ENCODE data around the gene ALDH3A1. TPM values are rescaled to one million over a fixed set of nuclear protein-coding genes. Genes with fewer than 3 reads are reported as not detected.

Gene ALDH3A1
- total RNA-seq, 2 donors from 2014 or later = 3.7 to 6.6 TPM

DNA sequence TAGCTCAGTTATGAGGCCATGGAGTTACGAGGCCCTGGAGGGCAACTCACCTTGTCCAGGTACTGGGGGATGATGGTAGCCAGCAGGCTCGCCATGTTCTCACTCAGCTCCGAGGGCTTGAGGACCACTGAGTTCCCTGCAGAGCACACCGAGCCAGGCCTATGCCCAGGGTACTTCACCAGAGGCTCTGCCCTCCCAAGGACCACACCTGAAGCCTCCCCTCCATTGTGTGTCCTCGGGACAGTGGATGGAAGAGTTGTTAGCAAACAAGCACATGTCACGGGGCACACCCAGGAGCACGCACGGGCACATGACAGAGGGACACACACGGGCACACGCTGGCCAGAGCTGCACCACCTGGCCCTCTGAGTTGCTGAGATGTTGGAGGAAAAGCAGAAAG is 5.6 kb downstream of the ALDH3A1 start:
- Histone ChIP-seq H3K9ac (ENCODE audit: low read depth in 2 of 2, low read length in 2 of 2) (no peak overlapping the region), H3K36me3 (no peaks in the 10 kb centered on the region), H3K4me3 (no peak overlapping the region), H3K9me3 (no peaks in the 10 kb centered on the region), H3K27ac (no peak overlapping the region), H3K4me1 (peaks cover 3% of the 10 kb centered on the region), H3K27me3 (no peaks in the 10 kb centered on the region)
- intact Hi-C loops (cut with DNase I) = loop anchor here (10.0 kb wide), 1 partner anchor 68 kb away; no protein-coding TSS in a partner anchor
- no peak for DNase-seq
- TF ChIP-seq, protein P1, sequence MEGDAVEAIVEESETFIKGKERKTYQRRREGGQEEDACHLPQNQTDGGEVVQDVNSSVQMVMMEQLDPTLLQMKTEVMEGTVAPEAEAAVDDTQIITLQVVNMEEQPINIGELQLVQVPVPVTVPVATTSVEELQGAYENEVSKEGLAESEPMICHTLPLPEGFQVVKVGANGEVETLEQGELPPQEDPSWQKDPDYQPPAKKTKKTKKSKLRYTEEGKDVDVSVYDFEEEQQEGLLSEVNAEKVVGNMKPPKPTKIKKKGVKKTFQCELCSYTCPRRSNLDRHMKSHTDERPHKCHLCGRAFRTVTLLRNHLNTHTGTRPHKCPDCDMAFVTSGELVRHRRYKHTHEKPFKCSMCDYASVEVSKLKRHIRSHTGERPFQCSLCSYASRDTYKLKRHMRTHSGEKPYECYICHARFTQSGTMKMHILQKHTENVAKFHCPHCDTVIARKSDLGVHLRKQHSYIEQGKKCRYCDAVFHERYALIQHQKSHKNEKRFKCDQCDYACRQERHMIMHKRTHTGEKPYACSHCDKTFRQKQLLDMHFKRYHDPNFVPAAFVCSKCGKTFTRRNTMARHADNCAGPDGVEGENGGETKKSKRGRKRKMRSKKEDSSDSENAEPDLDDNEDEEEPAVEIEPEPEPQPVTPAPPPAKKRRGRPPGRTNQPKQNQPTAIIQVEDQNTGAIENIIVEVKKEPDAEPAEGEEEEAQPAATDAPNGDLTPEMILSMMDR (IDR thresholded peaks at IDR 0.05) = no peak

DNA sequence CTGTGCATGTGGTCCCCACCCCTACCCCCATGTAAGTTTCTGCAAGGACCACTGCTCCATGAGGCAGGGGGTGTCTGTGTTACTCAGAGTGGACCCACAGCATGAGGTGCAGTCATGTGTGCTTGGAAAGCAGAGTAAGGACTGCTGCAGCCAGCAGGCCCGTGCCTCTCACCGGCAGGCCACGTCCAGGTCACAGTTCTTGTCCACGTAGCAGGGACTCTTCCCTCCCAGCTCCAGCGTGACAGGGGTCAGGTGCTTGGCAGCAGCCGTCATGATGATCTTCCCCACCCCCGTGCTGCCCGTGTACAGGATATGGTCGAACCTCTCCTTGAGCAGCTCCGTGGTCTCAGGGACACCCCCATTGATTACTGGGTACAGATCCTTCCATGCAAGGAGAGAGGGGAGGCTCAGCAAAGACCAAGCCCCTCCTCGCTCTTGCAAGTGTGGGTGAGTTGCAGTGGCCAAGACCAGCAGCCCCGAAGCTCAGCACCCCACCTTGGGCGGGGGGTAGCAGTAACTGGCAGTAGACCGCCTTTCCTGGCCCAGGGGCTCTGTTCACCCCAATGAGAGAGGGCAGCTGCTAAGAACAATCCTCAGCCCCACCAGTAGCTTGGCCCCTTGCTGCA is 6.2 kb downstream of the ALDH3A1 start:
- no peak overlapping the region for H3K4me3 ChIP-seq
- intact Hi-C loops (cut with DNase I) = loop anchor here (10.0 kb wide), 1 partner anchor 67 kb away; no protein-coding TSS in a partner anchor
- H3K4me1 ChIP-seq = peaks cover 3% of the 10 kb centered on the region
- H3K36me3 ChIP-seq = no peaks in the 10 kb centered on the region
- TF ChIP-seq, protein P1 (IDR thresholded peaks at IDR 0.05) = no peak
- H3K9me3 ChIP-seq = no peaks in the 10 kb centered on the region
- H3K9ac ChIP-seq (ENCODE audit: low read depth in 2 of 2, low read length in 2 of 2) = no peak overlapping the region
- no peak for DNase-seq
- no peak overlapping the region for H3K27ac ChIP-seq
- H3K27me3 ChIP-seq = no peaks in the 10 kb centered on the region

DNA sequence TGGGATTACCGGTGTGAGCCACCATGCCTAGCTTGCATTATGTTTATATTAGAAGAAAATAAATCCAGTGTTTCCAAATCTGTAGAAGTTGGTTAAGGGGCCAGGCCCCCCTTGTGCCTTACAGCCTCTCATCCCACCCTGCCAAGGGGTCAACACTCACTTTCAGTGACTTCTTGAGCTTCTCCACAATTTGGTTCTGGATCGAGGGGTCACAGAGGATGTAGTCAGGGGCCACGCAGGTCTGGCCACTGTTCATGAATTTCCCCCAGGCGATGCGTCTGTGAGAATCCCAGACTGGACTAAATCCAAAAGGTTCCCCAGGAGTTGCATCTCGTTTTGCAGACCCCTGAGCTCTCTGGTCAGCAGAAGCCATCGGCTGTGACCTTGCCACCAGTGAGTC is 7.2 kb downstream of the ALDH3A1 start:
- TF ChIP-seq, protein P1 (IDR thresholded peaks at IDR 0.05) = no peak
- intact Hi-C loops (cut with DNase I) = loop anchor here (10.0 kb wide), 1 partner anchor 66 kb away; no protein-coding TSS in a partner anchor
- Histone ChIP-seq H3K9ac (ENCODE audit: low read depth in 2 of 2, low read length in 2 of 2) (no peak overlapping the region), H3K9me3 (no peaks in the 10 kb centered on the region), H3K4me3 (no peak overlapping the region), H3K4me1 (peaks cover 3% of the 10 kb centered on the region), H3K27ac (no peak overlapping the region), H3K36me3 (no peaks in the 10 kb centered on the region), H3K27me3 (no peaks in the 10 kb centered on the region)
- DNase-seq = no peak

DNA sequence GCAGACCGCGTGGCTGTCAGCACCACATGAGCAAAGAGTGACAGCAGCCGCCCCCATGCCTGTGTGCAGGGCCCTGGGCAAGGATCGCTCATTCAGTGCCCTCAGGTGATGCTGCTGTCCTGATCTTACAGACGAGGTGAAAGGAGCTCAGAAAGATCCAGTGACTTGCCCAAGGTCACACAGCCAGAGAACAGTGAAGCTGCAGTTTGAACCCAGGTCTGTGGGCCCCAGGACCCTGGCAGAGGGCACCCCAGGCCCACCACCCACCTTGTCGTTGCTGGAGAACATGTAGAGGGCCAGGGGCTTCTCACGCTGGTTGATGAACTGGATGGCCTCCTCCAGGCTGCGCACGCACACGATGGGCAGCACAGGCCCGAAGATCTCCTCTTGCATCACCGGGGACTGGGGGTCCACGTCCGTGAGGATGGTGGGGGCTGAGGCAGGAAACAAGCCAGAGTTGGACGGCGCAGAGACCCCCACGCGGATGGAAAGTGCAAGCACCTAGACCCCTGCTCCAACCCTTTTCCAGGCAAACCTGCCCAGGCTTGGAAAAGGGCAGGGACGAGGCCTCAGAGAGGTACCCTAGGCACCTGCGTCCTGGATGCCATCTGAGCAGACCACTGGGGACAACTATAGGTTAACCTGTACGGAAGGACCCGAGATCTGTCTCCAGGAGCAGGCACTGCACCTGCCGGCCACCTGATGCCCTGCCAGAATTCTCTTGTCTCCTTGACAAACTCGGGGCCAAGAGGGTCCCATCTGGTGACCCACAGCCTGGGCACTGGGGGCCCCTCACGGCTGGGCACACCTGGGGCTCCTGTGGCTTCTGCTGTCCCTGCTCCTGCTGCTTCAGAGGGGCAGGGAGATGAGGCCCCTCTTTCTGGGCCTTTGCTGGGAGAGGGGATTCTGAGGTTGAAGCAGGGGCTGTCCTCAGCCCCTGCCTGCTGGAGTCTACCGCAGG is 8.6 kb downstream of the ALDH3A1 start:
- no peaks in the 10 kb centered on the region for H3K36me3 ChIP-seq
- no peak for DNase-seq
- H3K4me3 ChIP-seq = no peak overlapping the region
- no peaks in the 10 kb centered on the region for H3K9me3 ChIP-seq
- H3K27ac ChIP-seq = no peak overlapping the region
- H3K4me1 ChIP-seq = peaks cover 1% of the 10 kb centered on the region
- TF ChIP-seq, protein P1 (IDR thresholded peaks at IDR 0.05) = no peak
- no peak overlapping the region for H3K9ac ChIP-seq (ENCODE audit: low read depth in 2 of 2, low read length in 2 of 2)
- no peaks in the 10 kb centered on the region for H3K27me3 ChIP-seq
- intact Hi-C loops (cut with DNase I) = loop anchor here (10.0 kb wide), 1 partner anchor 65 kb away; no protein-coding TSS in a partner anchor

DNA sequence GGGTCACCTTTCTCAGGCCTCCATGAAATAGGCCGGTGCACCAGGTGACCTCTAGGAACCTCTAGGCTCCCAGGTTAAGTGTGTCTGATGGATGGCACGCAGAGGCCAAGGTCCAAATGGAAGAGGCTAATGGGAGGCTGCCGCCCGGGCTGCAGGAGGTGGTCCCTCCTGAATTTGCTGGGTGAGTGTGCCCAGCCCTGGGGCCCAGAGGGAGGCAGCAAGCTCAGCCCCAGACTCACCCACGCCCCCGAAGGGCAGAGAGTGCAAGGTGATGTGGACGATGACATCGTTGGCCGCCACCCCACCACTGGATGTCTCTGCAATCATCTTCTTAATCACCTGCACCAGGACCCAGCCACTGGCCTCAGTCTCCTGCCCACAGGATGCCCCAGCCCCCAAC is 9.3 kb downstream of the ALDH3A1 start:
- TF ChIP-seq, protein P1 (IDR thresholded peaks at IDR 0.05) = no peak
- H3K27me3 ChIP-seq = no peaks in the 10 kb centered on the region
- H3K4me1 ChIP-seq = peaks cover 3% of the 10 kb centered on the region
- H3K36me3 ChIP-seq = no peaks in the 10 kb centered on the region
- H3K9me3 ChIP-seq = no peaks in the 10 kb centered on the region
- intact Hi-C loops (cut with DNase I) = no loop called here
- no peak overlapping the region for H3K9ac ChIP-seq (ENCODE audit: low read depth in 2 of 2, low read length in 2 of 2)
- no peak overlapping the region for H3K4me3 ChIP-seq
- no peak for DNase-seq
- no peak overlapping the region for H3K27ac ChIP-seq

Measured in colonic mucosa (tissue), 4 donors.